ENCODE results near the gene MFAP3. TPM values are rescaled to one million over a fixed set of nuclear protein-coding genes. Genes with fewer than 3 reads are reported as not detected.

MFAP3 gene
- total RNA-seq, 1 donor from 2014 or later: 41.7 TPM

DNA sequence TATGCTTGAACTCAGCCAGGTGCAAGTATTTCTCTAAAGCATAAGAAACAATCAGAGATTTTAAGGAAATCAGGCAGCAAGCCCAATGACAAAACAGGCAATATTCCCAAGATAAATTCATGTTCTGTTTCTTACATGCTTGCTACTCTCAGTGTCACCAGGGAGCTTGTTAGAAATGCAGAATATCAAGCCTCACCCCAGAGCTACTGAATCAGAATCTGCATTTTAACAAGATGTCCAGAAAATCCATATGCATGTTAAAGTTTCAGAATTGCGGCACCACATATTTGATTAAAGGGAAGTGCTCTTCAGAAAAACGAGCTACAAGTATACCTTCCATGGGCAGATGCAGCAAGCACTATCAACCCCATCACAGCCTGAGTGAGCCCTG, 54.4 kb downstream of the MFAP3 start:
- Mint-ChIP-seq H3K9me3 (ENCODE audit: unreplicated experiment) (peaks cover 7% of the 10 kb centered on the region), H3K27ac (ENCODE audit: unreplicated experiment) (no peak overlapping the region), H3K4me1 (ENCODE audit: unreplicated experiment) (peaks cover 19% of the 10 kb centered on the region), H3K27me3 (ENCODE audit: unreplicated experiment) (peaks cover 18% of the 10 kb centered on the region), H3K4me3 (ENCODE audit: unreplicated experiment) (no peak overlapping the region), H3K36me3 (ENCODE audit: unreplicated experiment) (peaks cover 2% of the 10 kb centered on the region)
- TF ChIP-seq, protein P1, sequence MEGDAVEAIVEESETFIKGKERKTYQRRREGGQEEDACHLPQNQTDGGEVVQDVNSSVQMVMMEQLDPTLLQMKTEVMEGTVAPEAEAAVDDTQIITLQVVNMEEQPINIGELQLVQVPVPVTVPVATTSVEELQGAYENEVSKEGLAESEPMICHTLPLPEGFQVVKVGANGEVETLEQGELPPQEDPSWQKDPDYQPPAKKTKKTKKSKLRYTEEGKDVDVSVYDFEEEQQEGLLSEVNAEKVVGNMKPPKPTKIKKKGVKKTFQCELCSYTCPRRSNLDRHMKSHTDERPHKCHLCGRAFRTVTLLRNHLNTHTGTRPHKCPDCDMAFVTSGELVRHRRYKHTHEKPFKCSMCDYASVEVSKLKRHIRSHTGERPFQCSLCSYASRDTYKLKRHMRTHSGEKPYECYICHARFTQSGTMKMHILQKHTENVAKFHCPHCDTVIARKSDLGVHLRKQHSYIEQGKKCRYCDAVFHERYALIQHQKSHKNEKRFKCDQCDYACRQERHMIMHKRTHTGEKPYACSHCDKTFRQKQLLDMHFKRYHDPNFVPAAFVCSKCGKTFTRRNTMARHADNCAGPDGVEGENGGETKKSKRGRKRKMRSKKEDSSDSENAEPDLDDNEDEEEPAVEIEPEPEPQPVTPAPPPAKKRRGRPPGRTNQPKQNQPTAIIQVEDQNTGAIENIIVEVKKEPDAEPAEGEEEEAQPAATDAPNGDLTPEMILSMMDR (IDR thresholded peaks at IDR 0.05): no peak
- DNase-seq (ENCODE audit: extremely low spot score, unreplicated experiment): no peak

DNA sequence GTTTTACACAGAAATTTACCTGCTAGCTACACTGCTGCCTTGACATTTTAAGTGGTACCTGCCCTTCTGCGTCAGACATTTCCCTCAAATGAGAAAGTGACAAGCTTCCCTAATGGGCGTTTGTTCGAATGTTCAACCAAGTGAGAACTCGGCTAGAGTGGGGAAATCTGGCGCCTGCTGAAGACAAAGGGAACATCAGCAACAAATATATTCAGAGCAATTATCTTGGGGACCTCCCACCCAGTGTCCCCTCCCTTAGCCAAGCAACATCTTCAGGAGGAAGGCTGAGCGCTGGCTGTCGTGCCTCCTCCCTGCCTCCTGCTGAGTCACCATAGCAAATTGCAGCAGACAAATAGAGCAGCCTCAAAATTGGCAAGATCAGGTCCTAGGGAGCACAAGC, 57.1 kb downstream of the MFAP3 start:
- DNase-seq (ENCODE audit: extremely low spot score, unreplicated experiment): no peak
- no peak overlapping the region for H3K4me3 Mint-ChIP-seq (ENCODE audit: unreplicated experiment)
- H3K4me1 Mint-ChIP-seq (ENCODE audit: unreplicated experiment): peaks cover 19% of the 10 kb centered on the region
- no peak overlapping the region for H3K27ac Mint-ChIP-seq (ENCODE audit: unreplicated experiment)
- H3K27me3 Mint-ChIP-seq (ENCODE audit: unreplicated experiment): peaks cover 18% of the 10 kb centered on the region
- H3K9me3 Mint-ChIP-seq (ENCODE audit: unreplicated experiment): peaks cover 7% of the 10 kb centered on the region
- TF ChIP-seq, protein P1 (IDR thresholded peaks at IDR 0.05): no peak
- peaks cover 2% of the 10 kb centered on the region for H3K36me3 Mint-ChIP-seq (ENCODE audit: unreplicated experiment)

DNA sequence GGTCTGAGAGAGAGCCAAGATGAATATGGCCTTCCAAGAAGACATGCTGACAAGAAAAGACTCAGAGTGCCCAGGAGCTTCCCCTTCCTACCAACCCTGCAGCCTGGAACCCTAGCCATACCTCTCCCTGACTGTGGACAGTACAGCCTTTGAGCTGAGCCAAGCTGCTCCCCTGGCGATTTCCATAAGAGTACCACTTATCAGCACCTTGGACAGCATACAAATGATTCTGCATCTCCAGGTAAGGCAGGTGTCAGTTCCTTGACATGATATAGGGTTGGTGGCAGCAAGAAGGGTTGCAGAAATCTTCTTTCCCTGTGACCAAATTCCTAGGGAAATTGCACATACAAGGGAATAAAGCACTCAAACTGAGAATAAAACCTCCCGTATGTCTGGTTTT, 58.3 kb downstream of the MFAP3 start:
- H3K9me3 Mint-ChIP-seq (ENCODE audit: unreplicated experiment): peaks cover 7% of the 10 kb centered on the region

DNA sequence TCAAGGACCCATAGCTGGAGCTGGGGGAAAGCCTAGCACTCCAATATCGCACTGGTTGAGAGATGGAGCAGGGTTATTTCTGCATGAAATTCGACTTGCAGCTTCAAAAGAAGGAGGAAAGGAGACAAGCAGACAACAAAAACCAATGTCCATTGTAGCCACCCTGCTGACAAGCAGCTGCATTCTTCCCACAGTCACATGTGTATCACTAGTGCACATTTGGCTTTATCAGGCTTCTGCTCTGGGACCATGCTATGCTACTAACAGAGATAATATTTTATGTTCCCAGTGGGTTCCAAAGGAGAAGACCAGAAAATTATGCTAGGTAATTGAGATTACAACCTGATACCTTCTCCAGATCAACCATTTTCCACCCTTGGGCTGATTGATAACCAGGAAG, 59.7 kb downstream of the MFAP3 start:
- peaks cover 7% of the 10 kb centered on the region for H3K9me3 Mint-ChIP-seq (ENCODE audit: unreplicated experiment)
- H3K4me3 Mint-ChIP-seq (ENCODE audit: unreplicated experiment): no peak overlapping the region
- DNase-seq (ENCODE audit: extremely low spot score, unreplicated experiment): no peak
- H3K4me1 Mint-ChIP-seq (ENCODE audit: unreplicated experiment): no peaks in the 10 kb centered on the region
- H3K36me3 Mint-ChIP-seq (ENCODE audit: unreplicated experiment): peaks cover 2% of the 10 kb centered on the region
- TF ChIP-seq, protein P1 (IDR thresholded peaks at IDR 0.05): no peak
- H3K27me3 Mint-ChIP-seq (ENCODE audit: unreplicated experiment): peaks cover 20% of the 10 kb centered on the region
- H3K27ac Mint-ChIP-seq (ENCODE audit: unreplicated experiment): no peak overlapping the region

More for the DNA sequence above, 58.3 kb downstream of the MFAP3 start:
- DNase-seq (ENCODE audit: extremely low spot score, unreplicated experiment): no peak
- Mint-ChIP-seq H3K27ac (ENCODE audit: unreplicated experiment) (no peak overlapping the region), H3K27me3 (ENCODE audit: unreplicated experiment) (peaks cover 18% of the 10 kb centered on the region), H3K4me3 (ENCODE audit: unreplicated experiment) (no peak overlapping the region), H3K36me3 (ENCODE audit: unreplicated experiment) (peaks cover 2% of the 10 kb centered on the region), H3K4me1 (ENCODE audit: unreplicated experiment) (peaks cover 13% of the 10 kb centered on the region)
- TF ChIP-seq, protein P1 (IDR thresholded peaks at IDR 0.05): no peak

DNA sequence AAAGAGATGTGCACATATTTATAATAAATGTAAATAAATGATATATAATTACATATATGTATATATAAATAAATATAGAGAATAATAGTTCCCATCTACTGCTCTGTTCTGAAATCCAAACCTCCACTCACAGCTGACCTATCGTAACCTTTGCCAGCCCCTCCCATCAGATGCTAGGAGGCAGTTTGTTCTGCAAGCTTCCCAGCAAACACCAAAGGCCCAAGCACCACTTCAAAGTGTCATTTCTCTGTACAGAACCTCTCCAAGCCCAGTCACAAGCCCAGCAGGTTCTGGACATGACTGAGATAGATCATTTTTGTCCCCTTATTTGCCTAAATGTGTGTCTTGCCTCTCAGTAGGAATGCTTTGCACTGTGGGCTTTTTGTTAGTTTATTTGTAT, 62.4 kb downstream of the MFAP3 start:
- no peak overlapping the region for H3K27ac Mint-ChIP-seq (ENCODE audit: unreplicated experiment)
- no peaks in the 10 kb centered on the region for H3K4me1 Mint-ChIP-seq (ENCODE audit: unreplicated experiment)
- no peaks in the 10 kb centered on the region for H3K36me3 Mint-ChIP-seq (ENCODE audit: unreplicated experiment)
- DNase-seq (ENCODE audit: extremely low spot score, unreplicated experiment): no peak
- no peaks in the 10 kb centered on the region for H3K9me3 Mint-ChIP-seq (ENCODE audit: unreplicated experiment)
- peaks cover 3% of the 10 kb centered on the region for H3K27me3 Mint-ChIP-seq (ENCODE audit: unreplicated experiment)
- TF ChIP-seq, protein P1 (IDR thresholded peaks at IDR 0.05): no peak
- no peak overlapping the region for H3K4me3 Mint-ChIP-seq (ENCODE audit: unreplicated experiment)

All from osteocyte (in vitro differentiated cells).